NCI-H1417 (cell line): ENCODE measurements around the gene TCEANC2.
"Not testable (repeated sequence)": the region's sequence is repeated elsewhere in the genome, so short reads cannot be mapped to it uniquely, and the experiment has no call there.

Source experiments
- DNase-seq, 3 experiments: peaks; one replicate each; lab custom pipeline; 2025; lab: John Stamatoyannopoulos, UW

Gene TCEANC2

GRCh38 chr1:54027848-54028247 is 25.6 kb upstream of the TCEANC2 start:
- DNase-seq = peak in 2 of 3 experiments; percentile 19 to 38

- peak in 1 of 3 experiments; percentile 16 for DNase-seq
These were observed 24.8 kb upstream of the TCEANC2 start for GRCh38 chr1:54028306-54029251.

- peak in 1 of 3 experiments; percentile 4 for DNase-seq
These were observed 15.9 kb upstream of the TCEANC2 start for GRCh38 chr1:54037476-54037875.

- DNase-seq = no peak
These were observed 11.6 kb upstream of the TCEANC2 start for GRCh38 chr1:54041806-54042205.

GRCh38 chr1:54045496-54045895 is 7.9 kb upstream of the TCEANC2 start:
- peak in 1 of 3 experiments; percentile 26 for DNase-seq

- DNase-seq = peak in 2 of 3 experiments; percentile 30 to 81
These were observed 6.6 kb upstream of the TCEANC2 start for GRCh38 chr1:54046671-54047383.

- DNase-seq = no peak
These were observed 5.8 kb upstream of the TCEANC2 start for GRCh38 chr1:54047384-54048305.

DNA sequence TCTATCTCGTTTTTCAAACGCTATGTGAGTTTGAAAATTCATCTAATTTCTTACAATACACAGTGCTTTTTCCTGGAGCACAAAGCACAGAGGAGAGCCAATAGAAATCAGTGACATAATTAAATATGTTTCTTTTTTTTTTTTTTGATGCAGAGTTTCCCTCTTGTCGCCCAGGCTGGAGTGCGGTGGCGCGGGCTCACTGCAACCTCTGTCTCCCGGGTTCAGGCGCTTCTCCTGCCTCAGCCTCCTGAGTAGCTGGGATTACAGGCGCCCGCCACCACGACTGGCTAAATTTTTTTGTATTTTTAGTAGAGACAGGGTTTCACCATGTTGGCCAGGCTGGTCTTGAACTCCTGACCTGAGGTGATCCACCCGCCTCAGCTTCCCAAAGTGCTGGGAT is 3.0 kb upstream of the TCEANC2 start:
- DNase-seq = not testable (repeated sequence)

GRCh38 chr1:54051933-54052430 is 1.4 kb upstream of the TCEANC2 start:
- peak; percentile 15 to 81 (median 64) for DNase-seq

GRCh38 chr1:54052431-54052933 is 926 bp upstream of the TCEANC2 start:
- peak; percentile 15 to 81 (median 67) for DNase-seq

GRCh38 chr1:54053745-54054437 is 483 bp downstream of the TCEANC2 start:
- peak; percentile 35 to 74 (median 64) for DNase-seq

DNA sequence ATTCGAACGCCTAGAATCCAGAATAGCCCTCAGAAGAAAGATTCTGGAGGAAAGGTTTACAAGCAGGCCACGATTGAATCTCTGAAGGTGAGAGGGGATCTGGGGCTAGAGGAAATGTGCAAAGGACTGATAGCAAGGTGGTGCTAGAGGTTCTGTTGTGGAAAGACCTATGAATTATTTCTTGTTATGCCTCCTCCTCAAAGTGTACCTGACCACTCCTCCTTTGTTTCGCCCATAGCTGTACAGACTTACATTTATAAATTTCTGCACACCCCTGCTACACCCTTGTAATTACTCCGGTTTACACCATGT is 986 bp downstream of the TCEANC2 start:
- peak in 2 of 3 experiments; percentile 3 to 57 for DNase-seq

DNA sequence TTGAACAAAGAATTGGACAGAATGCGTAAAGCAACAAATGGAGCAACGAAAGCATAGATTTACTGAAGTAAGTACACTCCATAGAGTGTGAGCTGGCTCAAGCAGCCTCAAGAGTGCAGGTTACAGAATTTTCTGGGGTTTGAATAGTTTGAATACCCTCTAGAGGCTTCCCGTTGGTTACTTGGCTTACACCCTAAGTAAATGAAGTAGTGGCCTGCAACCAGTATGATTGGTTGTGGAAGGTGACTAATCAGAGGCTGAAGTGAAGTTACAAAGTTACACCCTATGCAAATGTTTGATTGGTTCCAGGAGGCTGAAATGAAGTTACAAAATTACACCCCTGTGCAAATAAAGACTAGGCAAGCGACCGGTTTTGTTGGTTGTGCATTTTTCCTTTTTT is 10.9 kb downstream of the TCEANC2 start:
- DNase-seq = no peak

DNA sequence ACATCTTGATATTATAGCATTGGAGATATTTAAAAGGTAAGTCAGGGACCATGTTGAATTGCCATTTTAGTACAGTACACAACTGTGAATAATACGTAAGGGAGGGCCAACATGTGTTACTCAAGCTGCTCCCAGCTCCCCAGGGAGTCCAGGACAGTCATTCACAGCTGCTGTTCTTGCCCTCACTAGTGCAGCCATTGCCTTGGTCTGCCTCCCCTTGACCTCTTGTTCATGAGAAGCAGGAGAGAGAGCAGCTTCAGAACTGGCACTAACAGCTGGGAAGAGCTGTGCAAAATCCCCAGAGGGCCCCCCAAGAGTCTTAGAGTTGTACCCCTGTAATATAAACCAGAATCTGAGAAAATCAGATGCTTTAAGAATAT is 16.4 kb downstream of the TCEANC2 start:
- DNase-seq = peak in 2 of 3 experiments; percentile 49 to 69

DNA sequence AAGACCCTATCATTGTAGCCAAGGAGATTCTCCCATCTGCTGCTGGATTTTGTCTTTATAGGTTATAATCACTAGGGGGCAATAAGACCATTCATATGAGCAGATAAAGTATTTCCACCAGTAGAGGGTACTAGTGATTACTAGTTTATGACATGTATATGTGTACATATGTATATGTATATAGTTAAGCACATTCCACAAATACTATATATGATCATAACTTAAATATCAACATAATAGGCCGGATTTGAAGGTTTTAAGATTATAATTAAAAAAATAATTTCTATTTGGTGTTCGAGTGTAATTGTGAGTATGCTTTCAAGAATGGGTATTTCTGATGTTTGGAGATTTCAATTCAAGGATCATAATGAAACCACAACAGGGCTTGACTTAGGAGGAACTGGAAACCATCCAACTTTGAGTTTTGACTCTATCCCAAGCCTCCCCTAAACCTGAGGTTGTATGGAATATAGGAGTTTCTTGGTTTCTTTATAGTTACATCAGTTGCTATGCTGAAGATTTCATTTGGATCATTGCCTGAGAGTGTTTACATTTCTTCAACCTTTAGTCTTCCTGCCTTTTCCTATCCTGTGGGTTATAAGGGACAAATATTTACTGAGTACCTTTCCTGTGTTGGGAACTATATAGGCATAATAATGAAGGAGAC is 16.9 kb downstream of the TCEANC2 start:
- peak; percentile 38 to 75 (median 49) for DNase-seq

DNA sequence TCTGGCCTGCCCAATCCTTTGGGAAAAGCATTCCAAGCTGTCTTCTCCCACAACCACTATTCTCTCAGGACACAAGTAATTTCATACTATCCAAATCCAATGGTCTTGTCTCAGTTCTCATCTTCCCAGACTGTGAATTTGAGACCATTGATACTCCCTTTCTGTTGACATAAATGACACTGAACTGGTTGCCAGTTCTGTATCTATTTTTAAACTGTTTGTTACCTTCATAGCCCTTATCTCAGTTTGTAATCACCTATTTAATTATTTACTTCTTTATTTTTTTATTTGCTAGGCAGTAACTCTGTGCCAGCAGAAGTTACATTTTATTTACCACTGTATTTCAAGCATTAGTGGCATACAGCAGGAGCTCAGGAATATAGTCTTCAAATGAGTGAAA is 24.0 kb downstream of the TCEANC2 start:
- DNase-seq = no peak

- no peak for DNase-seq
These were observed 27.2 kb downstream of the TCEANC2 start for GRCh38 chr1:54080598-54081049.

GRCh38 chr1:54081306-54082270 is 28.2 kb downstream of the TCEANC2 start:
- peak; percentile 18 to 67 (median 57) for DNase-seq

DNA sequence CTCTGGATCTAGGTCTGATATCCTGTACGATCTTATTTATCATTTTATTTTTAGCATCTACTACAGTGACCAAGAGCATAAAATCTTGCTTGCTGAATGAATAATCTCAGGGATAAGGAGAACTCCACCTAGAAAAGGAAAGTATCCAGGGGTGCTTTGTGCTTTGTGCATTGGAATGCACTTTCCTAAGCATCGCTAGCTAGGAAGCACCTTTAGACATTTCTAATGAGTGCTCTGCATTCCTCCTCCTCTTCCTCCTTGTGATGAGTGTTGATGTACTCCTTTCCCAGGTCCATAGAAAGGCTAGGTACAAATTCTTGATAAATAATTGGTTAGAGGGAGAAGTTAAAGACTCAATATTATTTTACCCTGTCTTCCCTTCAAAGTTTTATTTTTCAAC is 31.4 kb downstream of the TCEANC2 start:
- DNase-seq = no peak
